K562 (cell line): Measurements from ENCODE around the gene PIK3C2G. TPM values are rescaled to one million over a fixed set of nuclear protein-coding genes. Genes with fewer than 3 reads are reported as not detected.

Source experiments
- ATAC-seq: fragments of 200-7000 bp; cut with Tn5 transposase; 3 replicates; pipeline ENCODE4 v1.9.1; 2020; ENCODE audit warnings: moderate library complexity
- BruUV-seq: library from RNA; stranded (reverse); fragments of 400-500 nt; replicated peaks from 2 replicates; lab custom pipeline; 2021; lab: Mats Ljungman, UMichigan
- CTCF ChIA-PET: fragments of 300-600 bp; formaldehyde crosslinking; extraction: SDS; loops from one replicate; lab custom pipeline; 2021; ENCODE audit warnings: low intra/inter-chr PET ratio; lab: Yijun Ruan, JAX
- POLR2A ChIA-PET: fragments of 300-600, 350-650 bp; sonication (Branson Sonifier 250); formaldehyde crosslinking; extraction: SDS; loops from one replicate; lab custom pipeline; 2021; ENCODE audit warnings: antibody characterized with exemption, inconsistent platforms; lab: Yijun Ruan, JAX
- DNase-seq, 4 experiments: peaks; one replicate each; pipeline versions ENCODE4 v3.0.0 to v3.0.0-alpha.2; 2011 to 2018; ENCODE audit warnings: low spot score in 3 of 4, mixed read lengths in 3 of 4; ENCODE audit errors: extremely low read depth in 1 of 4
- FAIRE-seq: peaks from 2 replicates; lab custom pipeline; 2011; peaks lifted over from hg19 to GRCh38; lab: Jason Lieb, UNC
- H2AFZ ChIP-seq: 2 replicates; pipeline ENCODE4 v1.6.0; 2011; ENCODE audit warnings: low read depth, low read length, control low read depth, inconsistent platforms
- H3K27ac ChIP-seq: fragments of 200-600 bp; 3 replicates; pipeline ENCODE4 v1.8.0; 2011; ENCODE audit warnings: low read depth, mild to moderate bottlenecking, control low read depth, inconsistent platforms, low read length, moderate library complexity, mixed read lengths; ENCODE audit errors: extremely low read depth
- H3K27me3 ChIP-seq, 2 experiments: fragments of 300-600 bp in 1 of 2; 2 replicates in 1 of 2; 3 replicates in 1 of 2; pipeline versions ENCODE4 v1.6.0 to v1.8.0; 2011; ENCODE audit warnings: inconsistent platforms in 2 of 2, low read length in 2 of 2, mild to moderate bottlenecking in 1 of 2, mixed read lengths in 1 of 2, moderate library complexity in 1 of 2; ENCODE audit not compliant: control insufficient read depth in 2 of 2, insufficient read depth in 2 of 2
- H3K36me3 ChIP-seq: fragments of 300-600 bp; 3 replicates; pipeline ENCODE4 v1.8.0; 2011; ENCODE audit warnings: mild to moderate bottlenecking, low read length, inconsistent platforms; ENCODE audit not compliant: control insufficient read depth, insufficient read depth
- H3K4me1 ChIP-seq, 2 experiments: fragments of 200-600 bp in 1 of 2; replicated peaks in 1 of 2; 2 replicates in 1 of 2; 3 replicates in 1 of 2; pipeline versions ENCODE4 v1.5.1 to v1.8.0; 2011; ENCODE audit warnings: inconsistent platforms in 2 of 2, low read length in 2 of 2, mild to moderate bottlenecking in 1 of 2, mixed read lengths in 1 of 2, moderate library complexity in 1 of 2; ENCODE audit not compliant: control insufficient read depth in 2 of 2, insufficient read depth in 2 of 2
- H3K4me2 ChIP-seq: 2 replicates; pipeline ENCODE4 v1.6.1; 2011; ENCODE audit warnings: low read length, control low read depth, inconsistent platforms, mixed read lengths; ENCODE audit not compliant: insufficient read depth
- H3K4me3 ChIP-seq: fragments of 200-600 bp; sonication (generic), shearing (Covaris generic); 2 replicates; pipeline ENCODE4 v1.5.1; 2016; ENCODE audit warnings: control low read depth, inconsistent platforms
- H3K79me2 ChIP-seq: fragments of 200-600 bp; 3 replicates; pipeline ENCODE4 v1.8.0; 2011; ENCODE audit warnings: low read length, inconsistent platforms; ENCODE audit not compliant: control insufficient read depth, insufficient read depth
- H3K9ac ChIP-seq, 2 experiments: 2 replicates each; pipeline versions ENCODE4 v1.6.0 to v1.6.1; 2011; ENCODE audit warnings: low read depth in 2 of 2, low read length in 2 of 2, control low read depth in 1 of 2, inconsistent platforms in 1 of 2, mild to moderate bottlenecking in 1 of 2, mixed read lengths in 1 of 2; ENCODE audit not compliant: insufficient read depth in 1 of 2
- H3K9me1 ChIP-seq: one replicate; pipeline ENCODE4 v1.6.0; 2011; ENCODE audit warnings: inconsistent platforms, mild to moderate bottlenecking, low read length, moderate library complexity; ENCODE audit not compliant: control insufficient read depth, insufficient read depth
- H3K9me3 ChIP-seq: replicated peaks from 2 replicates; pipeline ENCODE4 v1.5.1; 2011; ENCODE audit warnings: low read depth, low read length, inconsistent platforms; ENCODE audit not compliant: control insufficient read depth, insufficient read depth
- H4K20me1 ChIP-seq: replicated peaks from 2 replicates; pipeline ENCODE4 v1.6.1; 2011; ENCODE audit warnings: low read length, inconsistent platforms, mixed read lengths; ENCODE audit not compliant: control insufficient read depth, insufficient read depth
- CCNT2 ChIP-seq: IDR thresholded peaks from 2 replicates; pipeline ENCODE4 v1.6.1; 2011; ENCODE audit warnings: borderline replicate concordance, low read depth, mild to moderate bottlenecking, moderate library complexity, mixed read lengths, low read length; ENCODE audit not compliant: insufficient read length; ENCODE audit errors: extremely low read depth
- MTA3 ChIP-seq: fragments of 450-650 bp; formaldehyde crosslinking; IDR thresholded peaks from 2 replicates; pipeline ENCODE4 v1.6.1; 2017; ENCODE audit warnings: mild to moderate bottlenecking, borderline replicate concordance
- WGBS: fragments of 100-300 bp; shearing (Covaris generic); methylation state at CpG from one replicate; pipeline ENCODE4 v1.1.6; 2016; ENCODE audit warnings: low coverage, mixed read lengths; ENCODE audit not compliant: insufficient coverage; ENCODE audit errors: missing lambda C conversion rate; 5-methylcytosine and 5-hydroxymethylcytosine counted together
- in situ Hi-C: fragments of 300-500 bp; cut with MboI; formaldehyde crosslinking; loops from 4 replicates; pipeline ENCODE4 v1.15.0; 2018; ENCODE audit warnings: inconsistent platforms, mixed read lengths
- intact Hi-C: fragments of 100-400 bp; cut with micrococcal nuclease; formaldehyde crosslinking; loops from 2 replicates; pipeline ENCODE4 v1.14.2; 2022
- polyA plus RNA-seq, 8 experiments: library from polyadenylated mRNA; depleted of rRNA in 4 of 8; stranded (reverse) in 5 of 8; unstranded in 3 of 8; fragments of >200 nt; fragmentation: Nextera tagmentation in 2 of 8; fragmentation: Illumina TruSeq in 1 of 8; extraction: Ambion mirVana in 2 of 8; extraction: Trizol in 1 of 8; gene quantifications; 2 replicates each; pipeline versions ENCODE4 v1.2.1 to v1.2.3, GENCODE V29; 2011 to 2014; ENCODE audit warnings: inconsistent platforms in 1 of 8, missing spikeins in 1 of 8
- total RNA-seq, 7 experiments: library from RNA; depleted of rRNA in 6 of 7; stranded (reverse); fragments of >200 nt in 6 of 7; fragmentation: Illumina TruSeq in 2 of 7; extraction: Trizol in 2 of 7; gene quantifications; 2 replicates each; pipeline versions ENCODE4 v1.2.1 to v1.2.3, GENCODE V29; 2011 to 2021; ENCODE audit warnings: low replicate concordance in 1 of 7

PIK3C2G gene
- total and polyA plus RNA-seq, 9 of the 15 experiments (the other 6 are each of a cell fraction or from before 2014, with no cell fraction given): not detected

GRCh38 chr12:18257251-18257650 is 4.1 kb upstream of the PIK3C2G start:
- H3K27ac ChIP-seq: no peak overlapping the region
- H3K9ac ChIP-seq: no peak overlapping the region
- DNase-seq (no peak), ATAC-seq (no peak), FAIRE-seq (no peak)
- 0% methylated on average over 2 of the region's 3 CpGs for WGBS
- no peak overlapping the region for H2AFZ ChIP-seq
- no TSS peak for BruUV-seq
- H3K36me3 ChIP-seq: no peaks in the 10 kb centered on the region
- no peak for TF ChIP-seq CCNT2
- no peaks in the 10 kb centered on the region for H3K9me1 ChIP-seq
- intact Hi-C loops: no loop called here
- in situ Hi-C loops: no loop called here
- ChIA-PET CTCF (no interaction called here), POLR2A (no interaction called here)
- H3K9me3 ChIP-seq: no peaks in the 10 kb centered on the region
- no peak overlapping the region for H3K4me2 ChIP-seq
- H3K4me1 ChIP-seq: no peaks in the 10 kb centered on the region; a peak in 1 of 5 replicates
- H3K4me3 ChIP-seq: no peak overlapping the region
- H3K79me2 ChIP-seq: no peaks in the 10 kb centered on the region
- no peaks in the 10 kb centered on the region for H3K27me3 ChIP-seq
- no peaks in the 10 kb centered on the region for H4K20me1 ChIP-seq

DNA sequence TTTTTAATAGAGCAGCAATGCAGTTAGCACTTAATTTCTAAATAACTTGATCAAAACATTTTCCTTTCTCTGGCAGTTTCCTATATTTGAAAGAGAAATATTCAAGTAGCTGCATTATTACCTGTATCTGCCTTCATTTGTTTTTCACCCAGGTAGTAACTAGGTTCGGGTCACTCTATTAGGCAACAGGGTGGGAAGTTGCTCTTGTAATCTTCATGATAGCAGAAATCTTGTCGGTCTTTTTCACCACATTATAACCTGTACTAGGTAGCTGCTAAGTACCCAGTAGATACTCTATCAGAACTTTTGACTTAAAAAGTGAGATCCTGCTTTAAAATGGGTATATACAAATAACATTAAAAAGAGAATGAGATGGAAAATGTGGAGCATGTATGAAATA is 2.4 kb upstream of the PIK3C2G start:
- WGBS: 0% methylated on average over 2 of the region's 2 CpGs
- CTCF ChIA-PET: no interaction called here
- no peak overlapping the region for H3K4me2 ChIP-seq
- TF ChIP-seq MTA3: no peak
- no TSS peak for BruUV-seq
- H3K36me3 ChIP-seq: no peaks in the 10 kb centered on the region
- DNase-seq (no peak), FAIRE-seq (no peak), ATAC-seq (no peak)
- H2AFZ ChIP-seq: no peak overlapping the region
- H3K27me3 ChIP-seq: no peaks in the 10 kb centered on the region
- H3K4me3 ChIP-seq: no peak overlapping the region
- H3K9me3 ChIP-seq: no peaks in the 10 kb centered on the region
- H3K9ac ChIP-seq: no peak overlapping the region
- no peaks in the 10 kb centered on the region for H3K9me1 ChIP-seq
- intact Hi-C loops (no loop called here), in situ Hi-C loops (no loop called here)
- no peaks in the 10 kb centered on the region for H3K79me2 ChIP-seq
- POLR2A ChIA-PET: no interaction called here
- no peak overlapping the region for H3K27ac ChIP-seq
- no peaks in the 10 kb centered on the region for H4K20me1 ChIP-seq
- no peaks in the 10 kb centered on the region; a peak in 1 of 5 replicates for H3K4me1 ChIP-seq
